Activated T-cell treated with anti-CD3 and anti-CD28 coated beads for 4 hours (primary cell): Measurements from ENCODE around the gene HLA-F.

Experiments
- DNase-seq: peaks from one replicate; pipeline ENCODE4 v3.0.0-alpha.2; 2020

The HLA-F gene

GRCh38 chr6:29724937-29725869 is 2.0 kb downstream of the HLA-F start:
- no peak for DNase-seq

- no peak for DNase-seq
Measured at GRCh38 chr6:29726001-29726400, 2.8 kb downstream of the HLA-F start.

DNA sequence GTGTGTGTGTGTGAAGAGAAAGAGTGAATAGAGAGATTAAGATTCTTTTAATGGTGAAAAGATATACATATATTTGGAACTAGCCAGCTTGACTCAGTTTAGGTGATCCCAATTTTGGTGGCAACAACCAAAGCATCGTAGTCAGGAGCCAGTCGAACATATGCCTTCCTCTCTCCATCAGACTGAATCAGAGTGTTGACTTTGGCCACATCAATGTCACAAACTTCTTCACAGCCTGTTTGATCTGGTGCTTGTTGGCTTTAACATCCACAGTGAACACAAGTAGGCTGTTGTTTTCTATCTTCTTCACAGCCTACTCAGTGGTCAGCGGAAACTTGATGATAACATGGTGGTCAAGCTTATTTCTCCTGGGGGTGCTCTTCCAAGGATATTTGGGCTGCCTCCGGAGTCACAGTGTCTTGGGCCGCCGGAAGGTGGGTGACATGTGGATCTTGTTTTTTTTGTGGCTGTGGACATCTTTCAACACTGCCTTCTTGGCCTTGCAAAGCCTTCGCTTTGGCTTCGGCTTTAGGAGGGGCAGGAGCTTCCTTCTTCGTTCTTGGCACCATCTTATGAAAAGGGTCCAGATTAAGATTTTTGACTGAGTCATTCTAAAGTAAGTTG is 3.4 kb downstream of the HLA-F start:
- DNase-seq: no peak

- DNase-seq: no peak
Measured at GRCh38 chr6:29727637-29728036, 4.4 kb downstream of the HLA-F start.

- no peak for DNase-seq
Measured at GRCh38 chr6:29728173-29728874, 5.1 kb downstream of the HLA-F start.

GRCh38 chr6:29728875-29729270 is 5.6 kb downstream of the HLA-F start:
- no peak for DNase-seq

DNA sequence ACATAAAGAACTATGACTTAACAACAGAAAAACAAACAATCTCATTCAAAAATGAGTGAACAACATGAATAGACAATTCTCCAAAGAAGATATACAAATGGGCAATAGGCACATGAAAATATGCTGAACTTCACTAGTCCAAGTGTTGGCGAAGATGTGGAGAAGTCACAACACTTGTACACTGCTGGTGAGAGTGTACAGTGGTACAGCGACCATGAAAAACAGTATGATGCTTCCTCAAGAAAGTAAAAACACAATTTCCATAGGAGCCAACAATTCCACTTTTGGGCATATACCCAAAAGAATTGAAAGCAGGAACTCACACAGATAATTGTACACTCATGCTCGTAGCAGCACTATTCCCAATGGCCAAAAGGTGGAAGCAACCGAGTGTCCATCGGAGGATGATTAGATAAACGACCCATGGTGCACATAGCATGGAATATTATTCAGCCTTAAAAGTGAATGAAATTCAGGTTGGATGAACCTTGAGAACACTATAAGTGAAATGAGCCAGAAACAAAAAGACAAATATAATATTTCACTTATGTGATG is 6.6 kb downstream of the HLA-F start:
- DNase-seq: no peak

DNA sequence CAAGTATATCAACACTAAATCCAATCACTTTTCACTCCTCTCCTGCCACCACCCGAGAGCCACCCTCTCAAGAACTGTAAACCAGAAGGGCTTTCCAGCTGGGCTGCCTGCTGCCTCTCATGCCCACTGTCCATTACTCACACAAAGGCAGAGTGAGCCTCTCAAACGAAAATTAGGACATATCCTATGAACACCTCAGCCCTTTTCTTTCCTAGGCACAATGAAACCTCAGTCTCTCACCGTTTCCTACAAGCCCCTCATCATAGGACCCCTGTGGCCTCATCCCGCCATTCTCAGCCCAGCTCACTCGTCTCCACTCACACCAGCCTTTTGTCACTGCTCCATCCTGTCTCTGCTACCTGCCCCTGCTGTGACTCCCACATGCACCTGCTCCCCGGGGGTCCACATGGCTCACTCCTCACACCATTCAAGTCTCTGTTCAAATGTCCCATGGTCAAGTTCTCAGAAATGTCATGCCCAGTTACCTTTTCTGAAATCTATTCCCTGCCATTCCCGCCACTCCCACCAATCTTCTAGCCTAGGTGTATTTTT is 7.4 kb downstream of the HLA-F start:
- no peak for DNase-seq

GRCh38 chr6:29731281-29731680 is 8.0 kb downstream of the HLA-F start:
- DNase-seq: no peak

DNA sequence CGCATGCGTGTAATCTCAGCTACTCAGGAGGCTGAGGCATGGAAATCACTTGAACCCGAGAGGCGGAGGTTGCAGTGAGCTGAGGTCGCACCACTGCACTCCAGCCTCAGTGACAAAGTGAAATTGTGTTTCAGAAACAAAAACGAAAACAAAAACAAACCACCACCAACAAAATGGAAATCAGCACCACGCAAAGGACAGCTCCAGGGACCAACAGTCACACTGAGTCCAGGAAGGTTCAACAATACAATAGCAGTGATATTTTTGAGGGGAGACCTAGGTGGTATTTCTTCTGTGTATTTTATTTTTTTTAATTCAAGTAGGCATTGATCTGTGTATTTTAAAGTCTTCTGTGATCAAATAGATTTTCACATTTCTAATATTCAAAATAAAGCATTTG is 9.8 kb downstream of the HLA-F start:
- DNase-seq: no peak

DNA sequence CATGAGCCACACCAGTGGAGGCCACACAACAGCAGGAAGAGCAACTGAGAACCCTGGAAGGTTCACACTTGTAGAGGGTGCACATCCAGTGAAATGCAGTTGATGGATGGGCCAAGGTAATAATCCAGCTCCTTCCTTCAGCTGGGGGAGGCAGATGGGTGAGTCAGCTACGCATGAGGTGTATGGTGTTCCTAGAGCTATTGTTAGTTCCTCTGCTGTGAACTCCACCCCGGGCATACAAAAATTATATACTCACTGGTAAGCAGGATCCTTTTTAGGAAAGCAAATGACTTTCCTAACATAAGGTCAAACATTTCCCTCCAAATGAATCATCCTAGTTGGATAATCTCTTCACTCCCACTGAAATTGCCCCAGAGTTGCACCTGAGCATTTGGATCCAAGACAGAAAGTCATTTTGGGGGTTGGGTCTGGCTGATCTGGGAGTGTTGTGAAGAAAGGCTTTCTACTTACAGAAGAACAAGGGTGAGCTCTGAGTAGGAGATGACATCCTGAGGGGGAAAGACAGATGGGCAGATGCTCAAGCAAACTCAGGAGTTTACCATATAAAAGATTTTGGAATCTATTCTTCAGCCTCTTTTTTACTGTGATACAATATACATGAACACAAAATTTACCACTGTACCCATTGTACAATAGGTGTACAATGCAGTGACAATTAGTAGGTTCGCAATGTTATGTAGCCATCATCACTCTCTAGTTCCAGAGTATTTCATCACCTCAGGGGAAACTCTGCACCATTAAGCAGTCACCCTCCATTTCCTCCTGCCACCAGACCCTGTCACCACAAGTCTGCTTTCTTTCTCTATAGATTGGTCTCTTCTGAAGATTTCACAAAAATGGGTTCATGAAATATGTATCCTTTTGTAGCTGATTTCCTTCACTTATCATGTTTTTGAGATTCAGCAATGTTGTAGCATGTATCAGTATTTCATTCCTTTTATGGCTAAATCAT is 11.1 kb downstream of the HLA-F start:
- DNase-seq: no peak

- DNase-seq: no peak
Measured at GRCh38 chr6:29736563-29736962, 13.3 kb downstream of the HLA-F start.

- DNase-seq: peak; percentile 60
Measured at GRCh38 chr6:29737707-29738630, 14.7 kb downstream of the HLA-F start.

GRCh38 chr6:29739136-29739881 is 16.1 kb downstream of the HLA-F start:
- DNase-seq: no peak

DNA sequence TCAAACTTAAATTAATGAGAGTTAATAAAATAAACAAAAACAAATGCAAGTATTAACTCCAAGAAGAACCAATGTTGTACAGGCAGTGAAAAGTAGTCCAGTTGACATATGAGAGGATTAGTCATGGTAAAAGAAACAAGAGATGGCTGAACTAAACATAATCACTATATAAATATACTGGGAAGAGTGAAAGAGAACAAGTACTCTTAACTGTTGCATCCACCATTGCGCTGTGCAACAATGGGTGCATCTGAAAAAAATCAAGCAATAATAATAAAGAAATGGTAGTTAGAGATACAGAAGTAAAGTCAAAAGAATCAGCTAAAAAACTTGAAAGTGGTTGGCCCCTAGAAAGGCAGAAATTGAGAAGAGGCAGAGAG is 16.6 kb downstream of the HLA-F start:
- no peak for DNase-seq

GRCh38 chr6:29741592-29741991 is 18.4 kb downstream of the HLA-F start:
- DNase-seq: no peak

- DNase-seq: no peak
Measured at GRCh38 chr6:29742127-29742526, 18.9 kb downstream of the HLA-F start.

DNA sequence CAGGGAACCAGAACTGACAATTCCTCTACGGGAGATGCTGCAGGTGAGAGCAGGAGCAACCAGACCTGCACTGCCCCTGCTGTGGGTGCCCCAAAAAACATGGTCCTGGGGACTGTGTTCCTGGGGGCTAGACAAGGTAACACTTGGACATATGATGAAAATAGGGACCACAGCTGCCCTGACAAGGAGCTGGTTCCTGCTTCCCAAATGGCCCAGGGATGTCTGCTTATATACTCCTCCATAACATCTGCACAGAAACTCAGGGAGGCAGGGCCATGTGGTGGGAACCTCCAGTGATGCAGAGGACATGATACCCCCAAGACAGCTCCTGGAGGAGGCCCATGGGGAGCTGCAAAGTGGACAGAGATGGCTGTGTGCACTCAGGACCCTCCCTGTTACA is 19.8 kb downstream of the HLA-F start:
- no peak for DNase-seq

- no peak for DNase-seq
Measured at GRCh38 chr6:29743568-29743967, 20.3 kb downstream of the HLA-F start.

- no peak for DNase-seq
Measured at GRCh38 chr6:29744131-29744530, 20.9 kb downstream of the HLA-F start.
